ENCODE measurements around the gene PAPSS1. TPM values are rescaled to one million over a fixed set of nuclear protein-coding genes. Genes with fewer than 3 reads are reported as not detected.

PAPSS1 gene
- total and polyA plus RNA-seq, 10 of the 15 experiments (the other 5 are each of a cell fraction or from before 2014, with no cell fraction given) = 22.6 to 73.0 (median 30.6) TPM

DNA sequence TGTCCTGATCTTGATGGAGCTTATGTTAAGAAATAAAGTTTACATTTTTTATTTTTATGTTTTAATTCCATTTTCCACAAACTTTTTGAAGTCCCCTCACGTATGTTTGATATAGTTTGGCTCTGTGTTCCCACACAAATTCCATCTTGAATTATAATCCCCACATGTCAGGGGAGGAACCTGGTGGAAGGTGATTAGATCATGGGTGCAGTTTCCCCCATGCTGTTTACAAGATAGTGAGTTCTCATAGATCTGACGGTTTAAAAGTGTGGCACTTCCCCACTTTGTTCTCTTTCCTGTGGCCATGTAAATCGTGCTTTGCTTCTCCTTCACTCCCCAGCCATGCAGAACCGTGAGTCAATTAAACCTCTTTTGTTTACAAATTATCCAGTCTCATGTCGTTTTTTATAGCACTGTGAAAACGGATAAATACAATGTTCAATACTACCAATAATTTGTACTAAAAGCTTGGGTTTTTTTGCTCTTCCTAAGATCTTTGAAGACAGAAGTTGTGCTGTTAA is 89.8 kb downstream of the PAPSS1 start:
- no peak overlapping the region for H3K9ac ChIP-seq (ENCODE audit: control insufficient read depth, insufficient read depth, low read length)
- no peaks in the 10 kb centered on the region for H3K79me2 ChIP-seq (ENCODE audit: control insufficient read depth, insufficient read depth, low read length)
- H3K27ac ChIP-seq (ENCODE audit: control insufficient read depth, insufficient read depth) = no peak overlapping the region
- H3K36me3 ChIP-seq (ENCODE audit: control insufficient read depth in 2 of 2, insufficient read depth in 2 of 2, low read length in 1 of 2) = no peaks in the 10 kb centered on the region
- H2AFZ ChIP-seq (ENCODE audit: control insufficient read depth, low read depth, low read length) = no peak overlapping the region
- ChIA-PET RAD21 (ENCODE audit: unreplicated experiment) (no interaction called here), SMC1A (ENCODE audit: uncharacterized antibody, unreplicated experiment) (interaction anchor here (1.0 to 2.0 kb wide), 3 partner anchors 9 to 17 kb away, joined by 3 to 5 read pairs (median 3); no protein-coding TSS in a partner anchor), POLR2A (no interaction called here), CTCF (no interaction called here)
- H3K27me3 ChIP-seq (replicated peaks in 1 of 2; ENCODE audit: control insufficient read depth in 2 of 2, insufficient read depth in 2 of 2, low read length in 1 of 2) = no peaks in the 10 kb centered on the region
- intact Hi-C loops (cut with micrococcal nuclease; ENCODE audit: unreplicated experiment) (no loop called here), in situ Hi-C loops (cut with MboI) (no loop called here)
- no peak for ATAC-seq
- no peak for FAIRE-seq
- no peaks in the 10 kb centered on the region for H4K20me1 ChIP-seq (ENCODE audit: control insufficient read depth, insufficient read depth)
- no peak overlapping the region for H3K4me3 ChIP-seq
- no peaks in the 10 kb centered on the region for H3K9me3 ChIP-seq (replicated peaks; ENCODE audit: control insufficient read depth, insufficient read depth, low read length)
- 66% methylated on average over 6 of the region's 6 CpGs for WGBS (ENCODE audit: insufficient coverage, insufficient replicate concordance, low lambda C conversion rate, missing lambda C conversion rate)
- no peaks in the 10 kb centered on the region for H3K4me1 ChIP-seq (ENCODE audit: control insufficient read depth, insufficient read depth, low read length)
- no peak for DNase-seq (ENCODE audit: low read depth, low spot score)
- BruUV-seq (replicated peaks) = no TSS peak
- no peak overlapping the region for H3K4me2 ChIP-seq (ENCODE audit: control insufficient read depth, insufficient read depth)
- TF ChIP-seq BMI1 (IDR thresholded peaks at IDR 0.05; ENCODE audit: borderline replicate concordance) (no peak), SMC3 (IDR thresholded peaks at IDR 0.05; ENCODE audit: borderline replicate concordance, low read length) (no peak), TCF3 (IDR thresholded peaks at IDR 0.05; ENCODE audit: borderline replicate concordance, insufficient read depth, low read depth, low read length) (no peak), ZNF207 (IDR thresholded peaks at IDR 0.05; ENCODE audit: borderline replicate concordance) (no peak), BCL11A (IDR thresholded peaks at IDR 0.05; ENCODE audit: low read depth, low read length) (no peak), ZNF384 (IDR thresholded peaks at IDR 0.05; ENCODE audit: borderline replicate concordance, low read depth, low read length) (no peak), SREBF2 (IDR thresholded peaks at IDR 0.05; ENCODE audit: low read length) (no peak), POU2F2 (IDR thresholded peaks at IDR 0.05; ENCODE audit: borderline replicate concordance, low read depth, low read length) (no peak), EP300 (IDR thresholded peaks at IDR 0.05; ENCODE audit: borderline replicate concordance in 1 of 2, control insufficient read depth in 1 of 2, low read depth in 2 of 2, low read length in 2 of 2) (no peak), MTA3 (IDR thresholded peaks at IDR 0.05; ENCODE audit: borderline replicate concordance, low read length) (no peak), POLR2AphosphoS5 (IDR thresholded peaks at IDR 0.05; ENCODE audit: low read length) (no peak), YBX1 (IDR thresholded peaks at IDR 0.05) (no peak), IKZF1 (conservative IDR thresholded peaks at IDR 0.05) (no peak)
- TF ChIP-seq, protein P1, sequence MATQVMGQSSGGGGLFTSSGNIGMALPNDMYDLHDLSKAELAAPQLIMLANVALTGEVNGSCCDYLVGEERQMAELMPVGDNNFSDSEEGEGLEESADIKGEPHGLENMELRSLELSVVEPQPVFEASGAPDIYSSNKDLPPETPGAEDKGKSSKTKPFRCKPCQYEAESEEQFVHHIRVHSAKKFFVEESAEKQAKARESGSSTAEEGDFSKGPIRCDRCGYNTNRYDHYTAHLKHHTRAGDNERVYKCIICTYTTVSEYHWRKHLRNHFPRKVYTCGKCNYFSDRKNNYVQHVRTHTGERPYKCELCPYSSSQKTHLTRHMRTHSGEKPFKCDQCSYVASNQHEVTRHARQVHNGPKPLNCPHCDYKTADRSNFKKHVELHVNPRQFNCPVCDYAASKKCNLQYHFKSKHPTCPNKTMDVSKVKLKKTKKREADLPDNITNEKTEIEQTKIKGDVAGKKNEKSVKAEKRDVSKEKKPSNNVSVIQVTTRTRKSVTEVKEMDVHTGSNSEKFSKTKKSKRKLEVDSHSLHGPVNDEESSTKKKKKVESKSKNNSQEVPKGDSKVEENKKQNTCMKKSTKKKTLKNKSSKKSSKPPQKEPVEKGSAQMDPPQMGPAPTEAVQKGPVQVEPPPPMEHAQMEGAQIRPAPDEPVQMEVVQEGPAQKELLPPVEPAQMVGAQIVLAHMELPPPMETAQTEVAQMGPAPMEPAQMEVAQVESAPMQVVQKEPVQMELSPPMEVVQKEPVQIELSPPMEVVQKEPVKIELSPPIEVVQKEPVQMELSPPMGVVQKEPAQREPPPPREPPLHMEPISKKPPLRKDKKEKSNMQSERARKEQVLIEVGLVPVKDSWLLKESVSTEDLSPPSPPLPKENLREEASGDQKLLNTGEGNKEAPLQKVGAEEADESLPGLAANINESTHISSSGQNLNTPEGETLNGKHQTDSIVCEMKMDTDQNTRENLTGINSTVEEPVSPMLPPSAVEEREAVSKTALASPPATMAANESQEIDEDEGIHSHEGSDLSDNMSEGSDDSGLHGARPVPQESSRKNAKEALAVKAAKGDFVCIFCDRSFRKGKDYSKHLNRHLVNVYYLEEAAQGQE (IDR thresholded peaks at IDR 0.05; ENCODE audit: low read depth, low read length) = no peak
- TF ChIP-seq, protein P2, sequence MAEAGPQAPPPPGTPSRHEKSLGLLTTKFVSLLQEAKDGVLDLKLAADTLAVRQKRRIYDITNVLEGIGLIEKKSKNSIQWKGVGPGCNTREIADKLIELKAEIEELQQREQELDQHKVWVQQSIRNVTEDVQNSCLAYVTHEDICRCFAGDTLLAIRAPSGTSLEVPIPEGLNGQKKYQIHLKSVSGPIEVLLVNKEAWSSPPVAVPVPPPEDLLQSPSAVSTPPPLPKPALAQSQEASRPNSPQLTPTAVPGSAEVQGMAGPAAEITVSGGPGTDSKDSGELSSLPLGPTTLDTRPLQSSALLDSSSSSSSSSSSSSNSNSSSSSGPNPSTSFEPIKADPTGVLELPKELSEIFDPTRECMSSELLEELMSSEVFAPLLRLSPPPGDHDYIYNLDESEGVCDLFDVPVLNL (IDR thresholded peaks at IDR 0.05; ENCODE audit: low read depth, low read length) = no peak
- TF ChIP-seq, protein P3, sequence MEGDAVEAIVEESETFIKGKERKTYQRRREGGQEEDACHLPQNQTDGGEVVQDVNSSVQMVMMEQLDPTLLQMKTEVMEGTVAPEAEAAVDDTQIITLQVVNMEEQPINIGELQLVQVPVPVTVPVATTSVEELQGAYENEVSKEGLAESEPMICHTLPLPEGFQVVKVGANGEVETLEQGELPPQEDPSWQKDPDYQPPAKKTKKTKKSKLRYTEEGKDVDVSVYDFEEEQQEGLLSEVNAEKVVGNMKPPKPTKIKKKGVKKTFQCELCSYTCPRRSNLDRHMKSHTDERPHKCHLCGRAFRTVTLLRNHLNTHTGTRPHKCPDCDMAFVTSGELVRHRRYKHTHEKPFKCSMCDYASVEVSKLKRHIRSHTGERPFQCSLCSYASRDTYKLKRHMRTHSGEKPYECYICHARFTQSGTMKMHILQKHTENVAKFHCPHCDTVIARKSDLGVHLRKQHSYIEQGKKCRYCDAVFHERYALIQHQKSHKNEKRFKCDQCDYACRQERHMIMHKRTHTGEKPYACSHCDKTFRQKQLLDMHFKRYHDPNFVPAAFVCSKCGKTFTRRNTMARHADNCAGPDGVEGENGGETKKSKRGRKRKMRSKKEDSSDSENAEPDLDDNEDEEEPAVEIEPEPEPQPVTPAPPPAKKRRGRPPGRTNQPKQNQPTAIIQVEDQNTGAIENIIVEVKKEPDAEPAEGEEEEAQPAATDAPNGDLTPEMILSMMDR (IDR thresholded peaks at IDR 0.05 in 2 of 3, conservative IDR thresholded peaks at IDR 0.05 in 1 of 3; ENCODE audit: control insufficient read depth in 2 of 3, extremely low read depth in 1 of 3, insufficient read depth in 1 of 3, low read depth in 3 of 3, low read length in 3 of 3) = no peak
- TF ChIP-seq, protein P4, sequence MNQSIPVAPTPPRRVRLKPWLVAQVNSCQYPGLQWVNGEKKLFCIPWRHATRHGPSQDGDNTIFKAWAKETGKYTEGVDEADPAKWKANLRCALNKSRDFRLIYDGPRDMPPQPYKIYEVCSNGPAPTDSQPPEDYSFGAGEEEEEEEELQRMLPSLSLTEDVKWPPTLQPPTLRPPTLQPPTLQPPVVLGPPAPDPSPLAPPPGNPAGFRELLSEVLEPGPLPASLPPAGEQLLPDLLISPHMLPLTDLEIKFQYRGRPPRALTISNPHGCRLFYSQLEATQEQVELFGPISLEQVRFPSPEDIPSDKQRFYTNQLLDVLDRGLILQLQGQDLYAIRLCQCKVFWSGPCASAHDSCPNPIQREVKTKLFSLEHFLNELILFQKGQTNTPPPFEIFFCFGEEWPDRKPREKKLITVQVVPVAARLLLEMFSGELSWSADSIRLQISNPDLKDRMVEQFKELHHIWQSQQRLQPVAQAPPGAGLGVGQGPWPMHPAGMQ (IDR thresholded peaks at IDR 0.05; ENCODE audit: borderline replicate concordance) = no peak
